KBM-7 (cell line): ENCODE data around the gene VPREB1.
"Not testable (repeated sequence)": the region's sequence is repeated elsewhere in the genome, so short reads cannot be mapped to it uniquely, and the experiment has no call there.

Source experiments
- DNase-seq: peaks from one replicate; pipeline ENCODE4 v3.0.0-alpha.2; 2015
- in situ Hi-C: fragments of 300-500 bp; cut with MboI; formaldehyde crosslinking; loops from 2 replicates; pipeline ENCODE4 v1.14.3; 2020; ENCODE audit warnings: low sequenced_read_pairs, low pct_unique_long_range_greater_than_20kb, mixed read lengths

The VPREB1 gene

DNA sequence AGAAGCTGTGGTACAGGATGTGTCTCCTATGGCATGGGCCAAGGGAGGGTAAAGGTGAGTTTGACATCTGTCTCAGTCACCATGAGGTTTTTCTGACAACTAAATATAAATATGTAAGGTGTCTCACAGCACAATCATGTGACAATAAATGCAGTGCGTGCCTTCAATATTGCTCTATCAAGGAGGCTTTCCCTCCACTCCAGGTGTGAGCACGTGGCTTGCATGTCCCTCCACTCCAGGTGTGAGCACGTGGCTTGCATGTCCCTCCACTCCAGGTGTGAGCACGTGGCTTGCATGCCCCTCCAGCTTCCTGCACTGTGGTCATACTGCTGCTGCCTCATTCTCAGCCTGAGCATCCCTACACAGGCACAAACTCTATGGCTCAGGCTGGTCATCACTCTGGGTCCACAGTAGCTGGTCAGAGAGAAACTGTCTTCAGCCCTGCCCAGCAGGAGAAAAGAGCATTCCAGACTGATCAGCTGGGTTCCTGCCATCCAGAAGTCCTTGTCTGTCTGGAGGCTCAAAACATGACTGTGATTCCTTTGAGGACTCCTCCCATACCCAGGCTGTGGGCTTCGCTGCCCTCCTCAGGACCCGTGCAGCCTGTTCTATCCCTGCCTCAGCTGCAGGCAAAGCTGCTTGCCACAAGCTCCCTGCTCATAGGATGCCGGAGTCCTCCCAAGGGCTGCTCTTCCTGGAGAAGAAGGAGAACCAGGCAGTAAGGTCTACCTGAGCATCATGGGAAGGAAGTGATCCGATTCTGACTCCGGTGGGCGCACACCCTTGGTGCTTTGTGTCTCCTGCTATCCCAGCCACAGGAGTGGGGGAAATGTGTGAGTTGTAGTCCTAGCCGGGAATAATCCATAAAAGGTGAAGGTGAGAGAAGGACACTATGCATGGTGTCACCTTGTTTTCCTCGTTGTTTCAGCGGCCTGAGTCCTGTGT, 33.4 kb upstream of the VPREB1 start:
- in situ Hi-C loops = no loop called here
- no peak for DNase-seq

DNA sequence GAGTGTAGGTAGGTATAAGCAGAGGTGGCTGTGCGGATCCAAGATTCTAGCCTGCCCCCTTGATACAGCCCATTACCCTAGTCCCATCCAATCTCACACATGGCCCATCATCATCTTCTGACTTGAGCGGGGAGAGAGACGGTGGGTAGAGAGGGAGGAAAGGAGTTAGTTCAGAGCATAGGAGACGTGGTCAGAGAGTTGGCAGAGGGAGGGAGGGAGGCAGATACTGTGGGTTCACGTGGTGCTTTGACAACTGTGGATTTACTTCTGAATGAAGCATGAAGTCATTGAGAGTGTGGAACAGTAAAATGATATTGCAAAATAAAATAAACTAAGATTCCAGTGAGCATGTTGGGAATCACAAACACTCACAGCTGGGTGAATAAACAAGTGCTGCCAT, 31.4 kb upstream of the VPREB1 start:
- DNase-seq = no peak
- in situ Hi-C loops = no loop called here

DNA sequence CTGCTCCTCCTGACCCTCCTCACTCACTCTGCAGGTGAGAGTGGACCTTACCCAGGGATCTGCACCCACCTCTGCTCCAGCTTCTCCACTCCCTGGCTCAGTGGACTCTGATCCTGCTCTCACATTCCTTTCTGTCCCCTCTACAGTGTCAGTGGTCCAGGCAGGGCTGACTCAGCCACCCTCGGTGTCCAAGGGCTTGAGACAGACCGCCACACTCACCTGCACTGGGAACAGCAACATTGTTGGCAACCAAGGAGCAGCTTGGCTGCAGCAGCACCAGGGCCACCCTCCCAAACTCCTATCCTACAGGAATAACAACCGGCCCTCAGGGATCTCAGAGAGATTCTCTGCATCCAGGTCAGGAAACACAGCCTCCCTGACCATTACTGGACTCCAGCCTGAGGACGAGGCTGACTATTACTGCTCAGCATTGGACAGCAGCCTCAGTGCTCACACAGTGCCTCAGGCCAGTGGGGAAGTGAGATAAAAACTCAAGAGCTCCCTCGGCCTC, 29.7 kb upstream of the VPREB1 start:
- in situ Hi-C loops = no loop called here
- DNase-seq = no peak

DNA sequence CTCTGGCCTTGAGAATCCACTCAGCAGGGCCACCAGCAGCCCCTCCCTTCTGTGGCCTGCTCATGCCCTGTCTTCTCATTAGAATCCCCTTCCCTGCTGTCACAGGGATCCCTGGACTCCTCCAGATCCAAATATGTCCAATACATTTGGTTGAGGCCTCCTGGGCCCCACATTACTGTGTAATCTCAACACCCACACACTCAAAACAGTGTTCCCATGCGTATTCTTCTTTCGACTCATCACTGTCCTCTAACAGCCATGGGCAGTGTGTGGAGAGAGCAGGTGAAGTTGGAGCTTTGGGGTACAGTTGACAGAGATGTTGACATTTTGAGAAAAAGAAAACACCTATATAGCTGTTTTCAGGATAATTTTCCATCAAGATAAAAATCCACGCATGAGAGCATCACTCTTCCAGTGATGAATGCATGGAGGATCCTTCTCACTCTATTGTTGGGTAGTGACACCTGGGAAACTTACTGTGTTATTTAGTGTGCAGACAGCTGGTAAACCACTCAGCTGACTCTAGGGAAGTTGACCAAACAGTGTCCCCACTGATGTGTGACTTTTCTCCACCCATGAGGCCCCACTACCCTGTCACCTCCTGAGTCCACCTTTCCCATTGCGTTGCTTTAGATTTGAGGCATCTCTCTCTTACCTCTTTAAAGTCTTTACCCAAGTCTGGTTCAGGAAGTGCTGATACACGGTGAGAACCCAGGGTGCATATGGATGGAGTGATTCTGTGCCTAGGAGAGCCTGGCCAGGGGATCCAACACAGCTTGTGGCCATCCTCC, 28.7 kb upstream of the VPREB1 start:
- no peak for DNase-seq
- in situ Hi-C loops = no loop called here

DNA sequence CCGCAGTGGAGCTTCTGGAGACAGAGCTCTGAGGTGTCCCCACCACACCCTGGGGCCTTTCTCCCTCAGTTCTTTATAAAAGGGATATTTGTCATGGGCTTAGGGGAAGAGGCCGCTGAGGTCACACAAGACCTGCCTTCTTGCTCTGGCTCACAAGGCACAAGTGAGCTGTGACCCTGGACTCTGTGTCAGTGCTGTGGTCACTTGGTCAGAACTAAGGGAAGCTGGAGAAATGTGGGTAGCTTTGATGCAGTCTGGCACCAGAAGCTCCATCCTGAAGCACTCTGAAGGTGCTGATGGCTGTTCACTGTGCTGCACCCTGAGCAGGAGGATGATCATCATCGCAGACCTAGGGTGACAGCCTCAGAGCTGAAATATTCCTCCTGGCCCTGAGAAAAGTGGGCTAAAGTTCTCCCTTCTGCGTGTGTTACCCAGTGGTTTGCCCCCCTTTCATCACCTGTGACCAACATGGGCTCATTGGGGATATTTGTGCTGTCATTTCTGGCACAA, 28.1 kb upstream of the VPREB1 start:
- in situ Hi-C loops = no loop called here
- no peak for DNase-seq

DNA sequence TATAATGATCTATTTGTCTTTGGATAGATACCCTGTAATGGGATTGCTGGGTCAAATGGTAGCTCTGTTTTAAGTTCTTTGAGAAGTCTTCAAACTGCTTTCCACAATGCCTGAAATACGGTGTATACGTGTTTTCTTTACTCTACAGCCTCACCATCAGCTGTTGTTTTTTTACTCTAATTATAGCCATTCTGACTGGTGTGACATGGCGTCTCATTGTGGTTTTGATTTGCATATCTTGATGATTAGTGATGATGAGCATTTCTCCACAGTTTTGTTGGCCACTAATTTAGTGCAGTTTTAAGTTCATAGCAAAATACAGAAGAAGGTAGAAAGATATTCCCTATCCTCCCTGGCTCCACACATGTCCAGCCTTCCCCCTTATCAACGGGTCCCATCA, 26.3 kb upstream of the VPREB1 start:
- in situ Hi-C loops = no loop called here
- DNase-seq = no peak

DNA sequence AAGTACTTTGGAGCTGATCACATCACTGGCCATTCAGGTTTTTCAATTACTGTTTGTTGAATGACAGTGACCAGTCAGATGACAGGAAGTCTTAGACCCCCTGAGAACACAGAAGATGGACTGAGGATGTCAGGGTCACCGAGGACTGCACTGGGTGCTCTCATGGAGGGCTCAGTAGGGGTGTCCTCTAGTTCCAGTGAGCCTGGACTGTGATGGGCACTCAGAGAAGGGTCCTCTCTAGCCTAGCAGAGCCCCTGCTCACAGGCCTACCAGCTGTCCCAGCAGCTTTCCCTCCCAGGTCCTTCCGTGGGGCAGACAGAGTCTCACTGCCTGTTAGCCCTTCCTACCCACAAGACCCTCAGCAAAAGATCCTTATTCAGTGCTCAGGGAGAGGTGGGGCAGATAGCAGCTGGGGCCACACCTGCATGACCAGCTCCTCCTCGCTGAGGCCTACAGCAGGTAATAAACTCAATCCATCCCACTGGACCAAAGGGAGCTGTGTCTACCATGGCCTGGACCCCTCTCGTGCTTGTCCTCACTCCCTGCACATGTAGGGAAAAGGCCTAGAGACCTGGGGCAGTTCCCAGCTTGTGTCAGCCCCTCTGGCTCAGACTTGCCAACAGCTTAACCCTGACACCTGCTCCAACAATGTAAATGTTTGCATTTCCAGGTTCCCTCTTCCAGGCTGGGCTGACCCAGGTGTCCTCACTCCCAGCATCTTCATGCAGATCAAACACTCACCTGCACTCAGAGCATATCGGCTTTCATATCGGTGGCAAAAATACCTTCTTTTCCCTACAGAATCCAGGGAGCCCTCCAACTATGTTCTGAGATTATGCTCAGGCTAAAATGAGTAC, 25.2 kb upstream of the VPREB1 start:
- no peak for DNase-seq

DNA sequence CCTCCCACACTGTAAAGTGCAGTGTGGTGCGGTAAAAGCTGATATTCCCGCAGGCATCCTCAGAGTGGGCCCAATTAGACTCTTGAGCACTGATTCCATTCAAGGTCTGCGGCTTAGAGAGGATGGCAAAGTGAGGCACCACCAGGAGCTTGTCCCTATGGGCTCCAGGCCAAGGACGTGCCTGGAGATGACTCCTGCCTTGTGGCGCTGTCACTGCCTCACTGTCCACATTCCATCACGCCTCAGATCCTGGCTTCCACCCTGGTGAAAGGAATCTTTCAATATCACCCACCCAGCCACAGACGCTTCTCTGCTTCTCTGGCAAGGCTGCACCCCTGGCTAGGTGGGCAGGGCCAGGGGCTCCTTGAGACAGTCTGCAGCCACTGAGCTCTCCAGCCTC, 23.5 kb upstream of the VPREB1 start:
- in situ Hi-C loops, DNase-seq: not testable (repeated sequence)

More for the DNA sequence above, 25.2 kb upstream of the VPREB1 start:
- in situ Hi-C loops = no loop called here

DNA sequence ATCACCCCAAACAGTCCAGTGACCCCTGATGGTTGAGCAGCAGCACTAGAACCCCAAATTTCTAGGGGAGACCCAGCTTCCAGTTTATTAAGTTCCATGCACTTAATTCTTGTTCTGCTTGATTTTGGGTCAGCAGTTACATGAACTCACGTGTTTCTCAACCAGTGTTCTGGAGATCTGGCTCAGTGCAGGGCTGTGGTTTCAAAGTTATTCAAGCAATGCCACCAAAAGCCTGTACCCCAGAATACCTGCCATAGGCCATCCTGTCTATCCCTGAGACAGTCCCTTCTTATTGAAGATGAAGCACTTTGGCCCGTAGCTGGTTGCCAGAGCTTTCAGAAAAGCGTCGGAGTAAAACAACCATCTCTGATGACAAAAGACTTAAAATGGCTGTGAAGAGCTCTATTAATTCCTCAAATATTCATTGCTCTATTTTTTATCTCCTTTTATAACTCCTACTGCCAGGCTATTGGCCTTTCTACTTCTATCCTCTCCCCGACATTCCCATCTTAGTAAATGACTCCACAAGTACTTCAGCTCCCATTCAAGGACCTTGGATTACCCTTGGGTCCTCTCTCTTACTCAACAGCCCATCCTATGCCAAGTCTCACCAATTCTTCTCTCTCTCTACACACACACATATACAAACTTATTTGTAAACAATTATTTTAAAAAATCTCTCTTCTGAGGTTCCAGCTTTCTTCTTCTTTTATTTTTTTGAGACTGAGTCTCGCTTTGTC, 18.0 kb upstream of the VPREB1 start:
- in situ Hi-C loops = no loop called here
- DNase-seq = no peak

DNA sequence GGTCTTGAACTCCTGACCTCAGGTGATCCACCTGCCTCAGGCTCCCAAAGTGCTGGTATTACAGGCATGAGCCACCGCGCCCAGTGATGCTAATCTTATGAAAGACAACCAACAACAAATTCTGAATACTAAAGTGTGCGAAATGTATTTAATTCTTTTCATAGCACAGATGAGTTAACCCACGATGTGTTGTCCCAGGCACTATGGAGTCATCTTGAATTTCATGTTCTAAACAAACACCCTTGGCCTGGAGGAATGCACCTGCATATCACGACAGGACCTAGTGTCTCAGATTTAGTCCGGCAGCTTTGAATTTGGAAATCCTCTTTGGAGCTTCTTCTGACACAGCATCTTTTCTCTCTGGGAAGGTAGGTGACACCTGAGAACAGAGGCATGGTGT, 16.2 kb upstream of the VPREB1 start:
- DNase-seq = no peak
- in situ Hi-C loops = no loop called here

DNA sequence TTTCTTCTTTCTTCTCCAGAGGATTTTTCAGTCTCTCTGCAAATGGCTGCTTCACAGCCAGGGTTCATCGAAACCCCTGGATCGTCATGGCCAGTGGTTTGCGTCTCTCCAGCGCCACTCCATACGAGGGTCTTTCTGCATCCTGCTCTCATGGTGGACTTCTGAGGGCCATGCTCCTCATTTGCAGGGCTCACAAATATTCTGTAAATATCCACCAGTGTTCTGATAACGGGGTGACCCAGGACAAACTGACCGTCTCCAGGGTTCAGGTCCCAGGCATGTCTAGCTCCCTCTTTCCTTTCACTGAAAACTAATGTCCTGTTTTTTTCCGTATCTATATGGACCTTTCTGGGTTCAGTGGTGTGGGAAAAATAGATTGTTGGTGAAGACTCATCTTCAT, 15.7 kb upstream of the VPREB1 start:
- DNase-seq = no peak
- in situ Hi-C loops = no loop called here

DNA sequence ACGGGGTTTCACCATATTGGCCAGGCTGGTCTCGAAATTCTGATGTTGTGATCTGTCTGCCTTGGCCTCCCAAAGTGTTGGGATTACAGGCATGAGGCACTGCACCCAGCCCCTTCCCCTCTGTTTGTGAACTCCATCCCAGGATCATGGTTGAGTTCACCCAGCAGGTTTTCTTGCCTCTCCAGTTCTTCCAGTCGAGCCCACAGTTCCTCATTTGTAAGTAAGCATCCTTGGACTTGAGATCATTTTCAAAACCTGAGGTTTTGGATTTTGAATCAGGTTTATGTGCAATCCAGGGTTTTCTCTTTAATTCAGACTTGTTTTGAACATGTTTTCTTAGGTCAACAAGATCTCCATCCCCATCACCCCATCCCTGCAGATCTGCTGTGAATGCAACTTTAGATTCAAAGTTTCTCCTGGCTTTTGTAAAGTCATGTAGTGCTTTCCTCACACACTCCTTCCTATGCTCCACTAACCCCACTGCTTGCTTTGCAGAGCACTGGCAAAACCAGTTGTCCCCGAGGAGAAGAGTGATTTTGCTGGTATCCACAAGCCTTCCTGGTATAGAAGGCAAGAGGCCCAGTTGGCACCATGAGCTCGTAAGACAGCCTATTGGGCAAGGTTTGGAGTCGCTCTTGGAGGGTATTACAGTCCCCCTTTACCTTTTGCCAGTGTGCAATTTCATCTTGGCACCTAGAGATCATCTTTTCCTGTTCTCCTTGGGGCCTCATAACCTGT, 14.7 kb upstream of the VPREB1 start:
- DNase-seq = no peak
- in situ Hi-C loops = no loop called here

DNA sequence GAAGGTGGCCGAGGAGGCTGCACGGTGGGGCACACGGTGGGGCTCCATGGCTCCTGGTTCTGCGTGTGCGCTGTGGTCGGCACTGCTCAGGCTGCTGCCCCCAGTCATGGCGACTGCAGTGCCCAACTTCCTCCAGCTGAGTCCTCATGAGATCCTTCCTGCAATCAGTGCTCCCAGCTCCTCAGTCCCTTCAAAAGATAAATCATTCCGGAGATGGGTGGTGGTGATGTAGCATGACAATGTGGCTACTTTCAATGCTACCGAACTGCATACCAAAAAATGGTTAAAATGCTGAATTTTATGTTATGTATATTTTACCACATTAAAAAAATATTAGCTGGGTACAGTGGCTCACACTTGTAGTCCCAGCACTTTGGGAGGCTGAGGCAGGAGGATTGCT, 14.1 kb upstream of the VPREB1 start:
- DNase-seq = no peak
- in situ Hi-C loops = no loop called here

DNA sequence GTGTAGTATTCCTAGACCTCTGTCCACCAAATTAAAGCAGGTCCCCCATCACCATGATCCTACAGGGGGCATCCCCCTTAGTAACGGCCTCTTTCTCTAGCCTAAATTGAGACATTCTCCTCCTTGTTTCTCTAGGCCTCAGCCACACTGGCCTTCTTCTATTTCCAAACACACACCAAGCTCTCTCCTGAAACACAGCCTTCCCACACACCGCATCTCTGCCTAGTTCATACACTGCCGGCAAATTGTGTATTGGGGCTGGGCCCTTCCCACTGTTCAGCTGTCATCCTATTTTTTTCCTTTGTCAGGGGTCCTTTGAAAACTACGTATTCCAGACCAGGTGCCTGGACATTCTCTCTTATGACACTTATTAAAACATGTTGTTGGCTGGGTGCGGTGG, 11.5 kb upstream of the VPREB1 start:
- DNase-seq = no peak
- in situ Hi-C loops = no loop called here

DNA sequence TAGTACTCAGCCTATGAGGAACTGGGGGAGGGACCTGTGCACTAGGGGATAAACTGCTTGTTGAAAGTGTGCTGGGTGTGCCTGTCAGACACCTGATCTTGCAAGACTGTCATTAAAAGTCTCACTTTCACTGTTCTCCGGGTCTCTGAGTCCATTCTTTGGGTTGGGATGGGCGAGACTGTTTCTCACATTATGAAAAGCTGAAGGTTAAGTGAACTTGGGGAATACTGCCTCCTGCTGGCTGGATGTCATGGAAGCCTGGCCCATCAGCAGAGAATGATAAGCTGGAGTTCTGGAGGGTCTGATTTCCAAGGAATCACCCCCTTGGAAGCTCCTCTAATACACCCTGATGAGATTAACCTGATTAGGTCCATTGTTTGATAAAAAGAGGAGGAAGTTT, 9.0 kb upstream of the VPREB1 start:
- peak; percentile 41 for DNase-seq
- in situ Hi-C loops = no loop called here

DNA sequence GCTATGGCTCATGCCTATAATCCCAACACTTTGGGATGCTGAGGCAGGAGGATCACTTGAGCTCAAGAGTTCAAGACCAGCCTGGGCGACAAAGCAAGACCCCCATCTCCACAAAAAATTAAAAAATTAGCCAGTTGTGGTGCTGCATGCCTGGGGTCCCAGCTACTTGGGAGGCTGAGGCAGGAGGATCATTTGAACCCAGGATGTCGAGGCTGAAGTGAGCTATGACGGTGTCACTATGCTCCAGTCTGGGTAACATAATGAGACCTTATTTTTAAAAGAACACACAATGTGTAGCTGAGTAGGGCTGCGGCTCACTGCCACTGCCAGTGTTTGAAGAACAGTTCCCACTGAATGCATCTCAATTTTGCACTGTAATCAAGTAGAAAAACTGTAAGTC, 7.1 kb upstream of the VPREB1 start:
- in situ Hi-C loops = no loop called here
- no peak for DNase-seq

DNA sequence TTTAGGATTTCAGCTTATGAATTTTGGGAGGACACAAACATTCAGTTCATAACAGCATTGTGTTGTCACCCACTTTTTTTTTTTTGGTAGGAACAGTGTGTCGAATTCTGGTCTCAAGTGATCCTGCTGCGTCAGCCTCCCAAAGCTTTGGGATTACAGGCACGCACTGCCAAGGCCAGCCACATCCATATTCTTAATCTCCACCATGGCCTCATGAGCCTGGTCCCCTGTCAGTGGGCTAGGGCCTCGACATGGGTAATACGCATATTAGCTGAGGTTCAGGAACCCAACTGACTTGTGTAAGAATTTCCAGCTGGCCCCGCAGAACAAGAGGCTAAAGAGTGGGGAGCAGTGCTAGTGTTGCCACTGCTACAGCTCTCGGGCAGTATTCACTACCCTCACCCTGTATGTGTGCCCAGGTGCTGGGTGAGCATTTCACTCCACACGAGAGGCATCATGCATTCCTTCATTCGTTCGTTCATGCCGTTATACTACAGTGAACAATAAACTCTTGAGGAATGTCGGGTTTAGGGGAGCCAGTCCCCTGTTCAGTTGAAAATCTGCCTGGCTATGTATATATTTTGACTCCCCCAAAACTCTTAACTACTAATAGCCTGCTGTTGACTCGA, 5.2 kb upstream of the VPREB1 start:
- in situ Hi-C loops = no loop called here
- DNase-seq = no peak

DNA sequence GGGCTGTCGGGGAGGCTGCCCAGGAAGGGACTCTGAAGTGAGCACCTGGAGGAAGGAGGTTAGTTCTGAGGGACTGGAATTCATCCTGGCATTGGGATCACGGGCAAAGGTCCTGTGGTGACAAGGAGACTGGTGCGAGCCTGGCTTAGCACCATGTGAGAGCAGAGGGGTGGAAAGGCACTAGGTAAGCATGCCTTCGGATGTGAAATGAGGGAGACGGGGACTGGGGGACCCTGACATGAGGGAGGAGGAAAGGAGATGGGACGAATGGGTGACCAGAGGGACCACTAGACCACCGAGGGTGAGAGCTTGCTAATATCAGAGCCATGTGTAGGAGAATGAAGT, 3.1 kb upstream of the VPREB1 start:
- no peak for DNase-seq
- in situ Hi-C loops = no loop called here
